GM10847 (cell line): ENCODE results near the gene DNM3.

Experiments used
- POLR2A ChIP-seq: IDR thresholded peaks from 2 replicates; pipeline ENCODE4 v1.6.1; 2011; ENCODE audit not compliant: insufficient read length; ENCODE audit errors: extremely low read depth

Gene DNM3

DNA sequence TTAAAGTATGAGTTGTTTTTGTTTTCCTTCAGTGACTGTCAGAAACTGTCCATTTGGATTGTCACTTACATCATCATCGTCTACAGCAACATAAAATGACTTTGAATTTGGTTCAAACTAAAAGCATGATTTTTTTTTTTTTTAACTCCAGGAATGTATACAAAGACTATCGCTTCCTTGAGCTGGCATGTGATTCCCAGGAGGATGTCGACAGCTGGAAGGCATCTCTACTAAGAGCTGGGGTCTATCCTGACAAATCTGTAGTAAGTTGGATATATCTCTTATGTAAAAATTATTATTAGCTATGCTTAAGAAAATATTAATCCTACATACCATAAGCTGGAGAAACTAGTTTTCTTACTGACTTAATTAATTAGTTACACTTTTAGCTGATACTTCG lies 467.3 kb downstream of the DNM3 start:
- TF ChIP-seq POLR2A: no peak

DNA sequence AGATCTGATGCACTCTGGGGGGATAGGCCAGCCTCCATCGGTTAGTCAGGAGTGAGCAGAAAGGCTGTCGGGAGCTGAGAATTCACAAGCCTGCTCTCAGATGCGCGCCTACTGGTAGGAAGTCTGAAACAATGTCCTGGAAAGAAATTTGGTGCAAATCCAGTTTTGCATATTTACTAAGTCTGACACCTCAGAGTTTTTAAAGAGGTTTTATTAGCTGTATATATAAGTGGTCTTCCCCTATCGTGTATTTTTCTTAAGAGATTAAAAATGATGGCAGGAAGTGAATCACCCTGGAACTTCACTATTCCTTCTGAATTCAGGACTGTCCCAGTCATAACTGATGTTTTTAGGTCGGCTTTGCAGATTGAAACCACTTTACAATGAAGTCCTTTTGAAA lies 479.4 kb downstream of the DNM3 start:
- no peak for TF ChIP-seq POLR2A

- no peak for TF ChIP-seq POLR2A
Measured at GRCh38 chr1:172321451-172321850, 480.2 kb downstream of the DNM3 start.

DNA sequence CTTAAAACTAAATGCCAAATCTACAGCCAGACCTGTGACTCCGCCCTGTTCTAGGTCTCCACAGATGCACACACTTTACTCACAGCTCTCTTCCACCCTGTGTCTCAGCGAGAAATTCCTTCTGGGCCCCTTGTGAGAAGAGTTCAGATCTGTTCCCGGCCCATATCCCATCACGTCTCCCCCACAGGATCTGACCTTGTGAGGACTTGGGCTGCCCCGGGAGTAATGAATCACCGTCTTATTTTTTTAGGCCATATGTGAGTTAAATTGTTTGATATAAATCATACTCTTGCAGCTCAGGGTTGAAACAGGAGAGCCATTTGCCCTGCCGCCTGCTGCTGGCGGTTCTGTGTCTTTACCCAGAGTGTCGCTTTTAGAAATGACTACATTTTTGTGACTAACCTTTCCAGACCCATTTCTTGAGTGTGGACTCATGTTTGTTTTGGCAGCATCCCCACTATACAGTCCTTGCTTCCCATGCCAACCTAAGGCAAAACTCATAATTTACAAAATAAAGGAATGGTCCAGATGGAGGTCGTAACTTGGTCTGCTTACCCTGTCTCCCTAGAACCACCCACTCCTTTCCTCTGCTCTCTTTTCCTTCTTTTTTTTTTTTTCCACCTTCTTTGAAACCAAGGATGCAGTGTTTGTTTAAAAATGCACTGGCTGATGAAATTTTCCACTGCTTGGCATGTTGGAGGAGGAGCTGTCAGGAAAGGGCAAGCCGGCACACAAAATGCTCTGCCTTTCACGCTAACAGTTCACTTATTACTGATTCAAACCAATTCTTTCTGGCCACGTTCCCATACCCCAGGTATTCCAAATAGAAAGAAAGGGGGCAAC lies 481.1 kb downstream of the DNM3 start:
- no peak for TF ChIP-seq POLR2A

DNA sequence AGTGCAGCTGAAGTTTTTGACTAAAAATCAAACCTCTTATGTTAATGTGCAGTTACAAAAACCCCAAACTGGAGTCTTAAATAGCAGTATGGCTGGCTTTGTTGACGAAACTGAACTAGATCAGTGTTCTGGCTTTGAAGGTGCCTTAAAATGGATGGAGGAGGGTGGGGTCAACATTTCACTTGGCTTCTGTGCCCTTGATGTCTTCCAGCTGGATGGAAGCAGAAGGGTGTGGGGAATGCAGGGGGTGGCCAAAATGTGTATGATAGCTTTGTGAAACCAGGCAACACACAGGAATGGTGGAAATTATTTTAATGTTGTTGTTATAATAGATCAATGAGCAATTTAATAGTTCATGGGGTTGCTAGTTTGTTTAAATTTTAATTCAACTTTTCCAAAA lies 482.4 kb downstream of the DNM3 start:
- TF ChIP-seq POLR2A: no peak

- TF ChIP-seq POLR2A: no peak
Measured at GRCh38 chr1:172324086-172324485, 482.8 kb downstream of the DNM3 start.

DNA sequence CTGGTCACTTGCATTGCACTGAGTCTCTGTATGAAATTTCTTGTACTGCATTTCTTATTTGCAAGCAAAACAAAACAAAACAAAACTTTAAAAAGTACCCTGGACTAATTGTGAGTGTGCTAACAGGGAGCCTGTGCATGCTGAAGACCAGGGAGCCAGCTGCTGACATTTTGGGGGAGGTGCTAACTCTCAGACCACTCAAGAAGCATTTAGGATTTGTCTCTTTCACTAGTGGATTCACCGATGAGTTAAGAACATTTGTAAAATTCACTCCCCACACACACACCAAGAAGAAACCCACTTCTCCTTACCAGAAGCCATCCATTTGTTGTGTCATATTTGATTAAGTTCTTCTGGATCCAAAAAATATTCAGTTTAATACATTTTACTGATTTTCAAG lies 483.5 kb downstream of the DNM3 start:
- TF ChIP-seq POLR2A: no peak

GRCh38 chr1:172325531-172325930 lies 484.2 kb downstream of the DNM3 start:
- TF ChIP-seq POLR2A: no peak

DNA sequence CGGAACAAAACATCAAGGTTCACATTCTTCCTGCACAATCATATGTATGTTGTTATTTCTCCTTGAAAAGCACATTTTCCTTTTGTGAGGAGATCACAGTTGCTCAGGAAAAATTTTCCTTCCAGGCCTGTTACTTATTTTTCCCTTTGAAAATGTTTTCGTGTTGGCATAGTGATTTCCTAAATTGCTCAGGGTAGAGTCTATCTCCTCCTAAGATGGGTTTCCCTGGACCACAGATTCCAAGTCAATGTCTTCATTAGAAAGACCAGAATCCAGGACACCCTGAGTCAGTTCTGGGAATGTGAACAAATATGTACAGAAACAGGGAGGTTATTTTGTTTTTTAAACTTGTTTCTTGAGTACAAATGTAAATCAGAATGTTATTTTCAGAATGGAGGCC lies 484.8 kb downstream of the DNM3 start:
- TF ChIP-seq POLR2A: no peak

GRCh38 chr1:172328266-172328665 lies 487.0 kb downstream of the DNM3 start:
- no peak for TF ChIP-seq POLR2A

DNA sequence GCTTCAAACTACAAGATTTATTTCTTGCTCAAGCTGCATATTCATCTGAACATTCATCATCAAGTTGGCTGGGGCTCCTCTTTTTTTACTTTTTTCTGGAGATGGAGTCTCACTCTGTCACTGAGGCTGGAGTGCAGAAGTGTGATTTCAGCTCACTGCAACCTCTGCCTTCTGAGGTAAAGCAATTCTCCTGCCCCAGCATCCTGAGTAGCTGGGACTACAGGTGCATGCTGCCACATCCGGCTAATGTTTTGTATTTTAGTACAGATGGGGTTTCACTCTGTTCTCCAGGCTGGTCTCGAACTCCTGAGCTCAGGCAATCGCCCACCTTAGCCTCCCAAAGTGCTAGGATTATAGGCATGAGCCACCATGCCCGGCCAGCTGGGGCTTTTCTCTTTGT lies 490.9 kb downstream of the DNM3 start:
- no peak for TF ChIP-seq POLR2A

GRCh38 chr1:172335377-172335776 lies 494.1 kb downstream of the DNM3 start:
- no peak for TF ChIP-seq POLR2A

- TF ChIP-seq POLR2A: no peak
Measured at GRCh38 chr1:172338295-172338735, 497.0 kb downstream of the DNM3 start.

DNA sequence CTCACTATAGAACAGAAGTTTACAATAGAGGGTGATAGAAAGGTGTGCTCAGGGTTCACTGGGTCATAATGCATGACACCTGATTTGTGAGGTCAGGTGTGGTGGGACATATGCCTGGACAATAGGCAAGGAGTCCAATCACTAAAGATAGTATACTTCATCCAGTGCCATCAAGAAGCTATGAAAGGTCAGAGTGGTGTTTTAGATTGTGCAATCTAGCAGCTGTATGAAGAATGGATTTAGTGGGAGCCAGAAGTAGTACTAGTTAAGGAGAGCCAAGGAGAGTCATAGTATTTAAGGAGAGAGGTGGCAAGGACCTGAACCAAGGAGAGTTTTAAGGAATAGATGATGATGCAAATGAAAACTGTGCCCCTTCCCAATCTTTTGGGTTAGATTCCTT lies 498.5 kb downstream of the DNM3 start:
- no peak for TF ChIP-seq POLR2A

DNA sequence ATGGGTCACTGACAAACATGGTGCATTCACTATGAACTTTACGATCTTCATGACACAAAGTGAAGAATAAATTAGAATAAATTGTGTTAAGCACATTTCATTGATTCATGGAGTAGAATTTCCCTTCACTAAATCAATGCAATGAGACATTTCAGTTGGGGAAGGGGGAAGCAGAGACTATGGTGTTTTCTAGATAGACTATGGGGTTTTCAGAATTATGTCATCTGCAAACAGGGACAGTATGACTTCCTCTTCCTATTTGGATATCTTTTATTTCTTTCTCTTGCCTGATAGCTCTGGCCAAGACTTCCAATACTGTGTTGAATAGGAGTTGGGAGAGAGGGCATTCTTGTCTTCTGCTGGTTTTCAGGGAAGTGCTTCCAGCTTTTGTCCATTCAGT lies 499.2 kb downstream of the DNM3 start:
- no peak for TF ChIP-seq POLR2A

GRCh38 chr1:172341697-172342096 lies 500.4 kb downstream of the DNM3 start:
- TF ChIP-seq POLR2A: no peak
